ENCODE results near the gene MYG1.

GRCh38 chr12:53355121-53355520, 55.6 kb downstream of the MYG1 start:
- no peak for TF ChIP-seq CTCF (conservative IDR thresholded peaks at IDR 0.05; ENCODE audit: low read length)
- no peak for TF ChIP-seq EZH2phosphoT487 (IDR thresholded peaks at IDR 0.05; ENCODE audit: borderline replicate concordance, low read depth, low read length)

Data from OCI-LY7 (cell line).